Measurements from ENCODE around the gene CFAP46. TPM values are rescaled to one million over a fixed set of nuclear protein-coding genes. Genes with fewer than 3 reads are reported as not detected.
"Not testable (repeated sequence)": the region's sequence is repeated elsewhere in the genome, so short reads cannot be mapped to it uniquely, and the experiment has no call there.

The CFAP46 gene
- total RNA-seq, 1 donor from 2014 or later: 0.20 TPM

DNA sequence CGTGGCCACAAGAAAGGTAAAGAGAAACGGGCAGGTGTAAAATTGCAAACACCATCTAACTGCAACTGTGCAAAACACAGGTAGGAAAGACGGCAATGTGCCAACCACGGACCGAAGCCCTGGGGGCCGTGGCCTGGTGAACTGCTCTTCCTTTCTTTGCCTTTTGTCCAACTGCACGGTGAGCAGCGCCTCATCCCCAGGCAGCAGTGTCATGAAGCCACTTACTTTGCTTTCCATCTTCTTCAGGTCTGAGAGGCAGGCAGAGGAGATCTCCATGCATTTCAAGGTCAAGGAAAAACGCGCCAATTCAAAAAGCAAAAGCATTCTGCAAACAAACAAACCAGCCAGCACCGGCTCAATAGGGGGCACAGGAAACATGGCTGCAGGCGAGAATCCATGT, 12.9 kb downstream of the CFAP46 start:
- no peak for DNase-seq (ENCODE audit: low read depth in 2 of 2)

DNA sequence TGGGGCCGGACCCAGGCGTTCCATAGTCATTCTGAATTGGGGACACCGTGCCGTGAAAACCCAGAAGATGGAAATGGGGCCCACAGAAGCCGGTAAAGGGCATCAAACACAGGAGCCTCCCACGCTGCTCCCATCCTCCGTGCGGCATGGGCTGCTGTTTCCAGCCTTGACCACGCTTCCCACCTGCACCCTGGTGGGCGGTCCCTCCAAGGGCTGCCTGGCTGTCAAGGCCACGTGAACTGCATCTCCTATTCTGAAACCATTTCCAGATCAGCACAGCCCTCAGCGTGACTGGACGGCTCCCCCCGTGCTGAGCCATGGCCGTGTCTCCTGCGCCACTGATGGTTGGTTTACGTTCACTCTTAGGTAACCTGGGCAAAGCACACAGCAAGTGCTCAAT, 14.1 kb downstream of the CFAP46 start:
- DNase-seq (ENCODE audit: low read depth in 2 of 2): no peak

DNA sequence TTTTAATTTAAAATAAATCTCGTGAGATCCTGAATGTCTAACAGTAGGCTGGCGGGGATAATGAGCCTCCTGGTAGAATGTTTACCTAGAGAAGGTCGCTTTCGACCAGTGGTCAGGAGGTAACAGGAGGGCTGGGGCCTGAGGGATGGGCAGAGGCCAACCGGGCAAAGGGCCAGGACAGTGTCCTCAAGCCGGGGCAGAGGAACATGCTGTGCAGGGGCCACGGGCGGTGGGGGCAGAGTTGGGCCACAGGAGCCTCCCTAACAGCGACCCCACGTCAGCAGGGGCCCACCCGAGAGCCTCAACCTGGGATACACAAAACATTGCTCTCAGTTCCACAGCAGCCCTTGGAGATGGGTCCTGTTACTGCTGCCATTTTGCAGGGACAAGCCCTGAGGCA, 14.5 kb downstream of the CFAP46 start:
- no peak for DNase-seq (ENCODE audit: low read depth in 2 of 2)

DNA sequence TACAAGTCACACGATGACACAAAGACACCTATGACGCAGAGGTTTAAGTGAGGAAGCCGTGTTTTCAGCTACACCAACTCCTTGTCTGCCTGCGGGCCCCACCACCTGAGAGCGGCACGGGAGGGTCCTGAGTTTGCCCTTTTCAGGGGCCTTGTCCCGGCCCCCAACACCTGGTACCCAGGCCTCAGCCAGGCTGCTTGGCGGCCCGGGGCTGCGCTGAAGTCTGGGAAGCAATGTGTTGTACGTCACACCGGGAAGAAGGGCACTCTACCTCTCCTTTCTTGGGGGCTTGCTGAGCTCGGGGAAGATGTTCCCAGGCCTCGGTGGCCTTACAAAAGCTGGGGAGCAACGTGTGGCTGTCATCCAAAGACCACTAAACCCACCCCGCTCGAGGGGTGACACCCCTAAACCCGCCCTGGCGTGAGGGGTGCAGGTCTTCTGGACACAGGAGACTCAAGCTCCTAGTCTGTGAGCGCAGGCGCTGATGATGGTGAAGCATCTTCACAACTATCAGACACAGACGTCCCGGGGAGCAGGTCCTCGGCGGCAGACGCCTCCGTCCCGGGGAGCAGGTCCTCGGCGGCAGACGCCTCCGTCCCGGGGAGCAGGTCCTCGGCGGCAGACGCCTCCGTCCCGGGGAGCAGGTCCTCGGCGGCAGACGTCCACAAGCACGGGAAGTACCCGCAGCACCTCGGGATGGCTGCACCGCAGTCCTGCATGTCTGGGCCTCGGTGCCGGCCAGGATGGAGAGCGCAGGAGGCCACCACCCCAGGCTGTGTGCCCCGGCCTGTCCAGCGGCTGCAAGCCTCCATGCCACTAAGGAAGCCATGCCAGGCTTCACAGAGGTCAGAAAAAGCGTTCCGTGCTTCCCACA, 15.4 kb downstream of the CFAP46 start:
- no peak for DNase-seq (ENCODE audit: low read depth in 2 of 2)

DNA sequence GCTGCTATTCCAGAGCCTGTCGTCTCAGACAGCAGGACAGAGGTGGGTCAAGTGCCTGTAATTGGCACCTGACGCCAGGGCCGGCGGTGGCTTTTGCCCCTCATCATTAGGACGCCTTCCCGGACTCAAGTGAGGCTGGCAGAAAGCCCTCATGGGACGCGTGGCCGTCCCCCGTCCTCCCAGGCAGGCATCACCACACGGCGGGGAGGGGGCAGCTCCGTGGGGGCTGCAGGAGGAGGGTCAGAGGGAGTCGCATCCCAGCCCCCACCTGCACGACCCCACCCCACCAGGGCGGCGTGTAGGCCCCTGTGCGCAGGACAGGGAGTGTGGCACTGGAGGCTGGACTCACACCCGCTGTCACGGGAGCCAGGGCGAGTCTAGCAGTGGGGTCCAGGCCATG, 16.3 kb downstream of the CFAP46 start:
- DNase-seq (ENCODE audit: low read depth in 2 of 2): no peak

DNA sequence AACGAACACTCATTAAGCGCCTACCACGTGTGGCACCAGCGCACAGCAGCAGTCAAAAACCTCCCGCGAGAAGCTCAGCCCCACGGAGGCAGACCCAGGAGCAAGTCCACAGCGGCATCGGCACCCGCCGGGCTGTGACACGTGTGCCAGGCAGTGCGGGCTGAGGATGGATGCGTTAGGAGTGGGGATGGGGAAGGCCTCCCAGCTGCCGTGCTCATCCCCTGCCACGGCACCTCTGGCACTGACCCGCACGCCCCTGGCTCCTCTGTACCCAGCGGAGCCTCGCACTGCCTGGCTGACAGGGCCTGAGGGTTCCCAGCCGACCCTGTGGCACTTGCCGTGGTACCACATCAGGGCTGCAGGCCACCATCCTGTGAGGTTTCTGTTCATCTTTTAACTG, 16.8 kb downstream of the CFAP46 start:
- DNase-seq (ENCODE audit: low read depth in 2 of 2): no peak

DNA sequence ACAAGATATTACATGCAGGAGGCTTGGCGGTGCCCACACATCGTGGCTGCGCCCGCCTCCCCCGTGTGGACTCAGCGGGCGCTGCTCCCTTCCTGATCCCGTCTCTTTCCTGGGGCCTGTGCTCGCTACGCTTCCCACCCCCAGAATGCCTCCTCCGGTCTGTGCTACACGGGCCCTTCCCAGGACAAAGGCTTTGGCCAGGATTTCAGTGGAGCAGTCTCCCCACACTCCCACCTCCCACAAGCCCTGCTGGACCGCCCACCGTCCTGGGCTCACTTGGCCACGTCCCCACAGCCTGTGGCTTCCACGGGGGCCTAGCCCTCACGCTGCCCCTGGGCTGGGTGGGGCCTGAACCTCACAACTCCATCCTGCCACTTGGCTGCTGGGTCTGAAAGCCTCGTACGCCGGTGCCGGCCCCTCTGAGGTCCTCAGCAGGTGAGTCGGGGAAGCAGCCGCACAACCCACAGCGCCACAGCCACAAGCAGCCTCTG, 17.3 kb downstream of the CFAP46 start:
- DNase-seq (ENCODE audit: low read depth in 2 of 2): no peak

DNA sequence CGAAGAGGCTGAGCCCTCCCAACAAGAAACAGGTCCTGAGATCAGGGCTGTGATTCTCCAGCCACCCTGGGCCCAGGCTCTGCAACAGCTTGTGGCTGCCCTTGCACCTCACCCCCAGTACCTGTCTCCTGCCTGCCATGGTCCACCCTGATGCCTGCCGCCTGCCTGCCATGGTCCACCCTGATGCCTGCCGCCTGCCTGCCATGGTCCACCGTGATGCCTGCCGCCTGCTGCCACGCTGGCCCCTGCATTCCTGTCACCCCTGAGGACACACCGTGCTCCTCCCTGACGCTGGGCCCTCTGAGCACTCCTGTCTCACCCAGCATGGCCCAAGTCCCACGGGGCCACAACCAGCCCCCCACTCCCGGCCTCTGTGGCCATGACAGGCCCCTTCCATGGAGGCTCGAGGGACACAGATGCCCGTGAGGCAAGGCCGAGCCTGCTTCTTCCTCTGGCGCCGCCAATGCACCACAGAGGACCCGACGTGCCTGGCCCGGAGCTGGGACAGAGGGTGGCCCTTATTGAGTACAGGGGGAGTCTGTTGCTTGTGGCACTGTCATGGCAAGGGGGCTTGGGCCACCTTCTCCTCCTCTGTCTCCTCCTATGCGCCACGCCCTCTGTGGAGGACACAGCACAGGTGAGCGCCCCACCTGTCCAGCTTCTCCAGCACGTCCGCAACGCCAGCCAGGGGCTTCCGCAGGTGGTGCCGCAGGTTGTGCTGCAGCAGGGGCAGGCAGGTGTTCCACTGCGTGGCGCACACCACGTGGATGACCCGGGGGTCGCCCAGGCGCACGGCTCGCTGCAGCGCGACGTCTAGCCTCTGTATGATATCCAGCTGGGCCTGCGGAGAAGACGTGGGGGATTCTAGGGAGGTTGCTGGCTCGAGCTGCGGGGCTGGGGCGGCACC, 18.1 kb downstream of the CFAP46 start:
- no peak for DNase-seq (ENCODE audit: low read depth in 2 of 2)

DNA sequence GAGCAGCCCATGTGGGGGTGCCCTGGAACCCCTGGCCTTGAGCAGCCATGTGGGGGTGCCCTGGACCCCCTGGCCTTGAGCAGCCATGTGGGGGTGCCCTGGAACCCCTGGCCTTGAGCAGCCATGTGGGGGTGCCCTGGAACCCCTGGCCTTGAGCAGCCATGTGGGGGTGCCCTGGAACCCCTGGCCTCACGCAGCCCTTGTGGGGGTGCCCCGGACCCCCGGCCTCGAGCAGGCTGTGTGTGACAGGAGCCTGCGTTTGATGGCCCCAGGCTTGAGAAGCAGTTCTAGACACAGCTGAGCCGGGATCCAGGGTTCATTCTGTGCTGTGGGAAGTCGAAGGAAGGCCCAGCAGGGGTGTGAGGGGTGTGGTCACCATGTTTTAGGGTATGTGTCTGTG, 19.0 kb downstream of the CFAP46 start:
- DNase-seq (ENCODE audit: low read depth in 2 of 2): not testable (repeated sequence)

DNA sequence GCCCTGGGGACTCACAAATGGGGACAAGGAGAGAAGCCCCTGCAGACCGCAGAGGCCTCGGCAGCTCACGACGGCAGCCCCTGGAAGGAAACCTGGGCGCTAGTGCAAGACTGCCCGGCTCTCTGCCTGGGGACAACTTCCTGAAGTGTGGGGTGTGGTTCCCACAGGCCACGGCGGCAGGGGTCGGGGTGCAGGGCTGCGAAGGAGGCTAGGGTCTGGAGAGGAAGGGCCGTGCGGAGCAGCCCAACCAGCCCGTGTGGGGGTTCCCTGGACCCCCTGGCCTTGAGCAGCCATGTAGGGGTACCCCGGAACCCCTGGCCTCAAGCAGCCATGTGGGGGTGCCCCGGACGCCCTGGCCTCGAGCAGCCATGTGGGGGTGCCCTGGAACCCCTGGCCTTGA, 19.5 kb downstream of the CFAP46 start:
- DNase-seq (ENCODE audit: low read depth in 2 of 2): no peak

DNA sequence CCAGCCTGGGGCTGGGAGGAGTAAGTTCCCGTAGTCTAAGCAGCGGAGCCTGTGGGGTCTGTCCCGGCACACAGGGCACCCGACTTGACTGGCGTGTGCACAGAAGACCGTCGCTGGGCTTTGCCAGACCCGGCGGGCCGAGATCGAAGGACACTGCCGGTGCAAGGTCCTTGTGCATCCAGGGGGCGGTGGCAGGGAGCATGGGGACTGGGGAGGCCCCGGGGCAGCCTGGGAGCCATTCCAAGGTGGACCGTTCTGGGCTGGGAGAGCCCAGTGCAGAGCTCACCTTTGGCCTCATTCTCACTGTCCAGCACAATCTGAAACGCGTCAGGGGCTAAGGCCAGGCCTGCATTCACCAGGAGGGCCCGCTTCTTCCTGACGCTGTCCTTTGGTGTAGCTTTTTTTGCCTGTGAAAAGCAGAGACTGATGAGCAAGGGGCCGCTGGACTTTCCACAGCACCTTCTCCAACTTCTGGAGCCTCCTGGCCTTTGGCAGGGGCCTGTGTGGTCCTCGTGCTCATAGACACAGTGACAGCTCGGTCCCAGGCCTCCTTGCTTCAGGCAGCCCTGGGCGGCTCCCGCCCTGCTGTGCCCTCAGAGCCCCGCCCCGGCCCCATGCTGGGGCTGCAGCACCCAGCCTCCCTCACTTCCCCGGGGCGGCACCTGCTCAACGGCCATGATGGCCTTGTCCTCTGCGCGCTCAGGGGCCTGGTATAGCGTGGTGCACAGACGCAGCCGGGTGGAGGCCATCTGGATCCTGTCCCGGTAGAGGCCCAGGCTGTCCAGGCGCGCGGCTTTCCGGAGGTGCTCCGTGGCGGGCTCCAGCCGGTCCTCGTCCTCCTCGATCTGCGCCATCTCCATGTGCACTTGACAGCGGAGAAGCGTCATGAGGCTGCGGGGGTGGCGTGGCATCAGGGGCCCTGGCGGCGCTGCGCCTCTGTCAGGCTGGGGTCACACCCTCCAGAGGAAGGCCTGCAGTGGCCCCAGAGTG, 20.3 kb downstream of the CFAP46 start:
- no peak for DNase-seq (ENCODE audit: low read depth in 2 of 2)

DNA sequence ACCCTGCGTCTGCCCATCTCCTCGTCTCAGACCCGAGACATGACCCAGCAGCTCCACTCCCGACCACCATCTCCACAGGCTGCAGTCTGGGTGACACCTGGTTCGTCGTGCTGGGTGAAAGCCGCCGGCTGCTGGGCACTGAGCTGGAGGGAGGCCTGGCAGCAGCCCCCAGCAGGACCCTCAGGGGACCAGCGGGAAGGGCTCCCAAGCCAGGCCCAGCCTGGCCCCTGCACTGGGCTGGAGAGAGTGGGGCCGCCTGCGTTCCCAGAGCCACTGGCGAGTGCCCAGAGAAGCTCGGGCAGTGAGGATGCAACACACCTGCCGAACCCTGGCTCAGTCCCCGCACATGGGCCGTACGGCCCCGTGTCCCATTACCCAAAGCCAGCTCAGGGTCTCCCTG, 21.3 kb downstream of the CFAP46 start:
- DNase-seq (ENCODE audit: low read depth in 2 of 2): no peak

DNA sequence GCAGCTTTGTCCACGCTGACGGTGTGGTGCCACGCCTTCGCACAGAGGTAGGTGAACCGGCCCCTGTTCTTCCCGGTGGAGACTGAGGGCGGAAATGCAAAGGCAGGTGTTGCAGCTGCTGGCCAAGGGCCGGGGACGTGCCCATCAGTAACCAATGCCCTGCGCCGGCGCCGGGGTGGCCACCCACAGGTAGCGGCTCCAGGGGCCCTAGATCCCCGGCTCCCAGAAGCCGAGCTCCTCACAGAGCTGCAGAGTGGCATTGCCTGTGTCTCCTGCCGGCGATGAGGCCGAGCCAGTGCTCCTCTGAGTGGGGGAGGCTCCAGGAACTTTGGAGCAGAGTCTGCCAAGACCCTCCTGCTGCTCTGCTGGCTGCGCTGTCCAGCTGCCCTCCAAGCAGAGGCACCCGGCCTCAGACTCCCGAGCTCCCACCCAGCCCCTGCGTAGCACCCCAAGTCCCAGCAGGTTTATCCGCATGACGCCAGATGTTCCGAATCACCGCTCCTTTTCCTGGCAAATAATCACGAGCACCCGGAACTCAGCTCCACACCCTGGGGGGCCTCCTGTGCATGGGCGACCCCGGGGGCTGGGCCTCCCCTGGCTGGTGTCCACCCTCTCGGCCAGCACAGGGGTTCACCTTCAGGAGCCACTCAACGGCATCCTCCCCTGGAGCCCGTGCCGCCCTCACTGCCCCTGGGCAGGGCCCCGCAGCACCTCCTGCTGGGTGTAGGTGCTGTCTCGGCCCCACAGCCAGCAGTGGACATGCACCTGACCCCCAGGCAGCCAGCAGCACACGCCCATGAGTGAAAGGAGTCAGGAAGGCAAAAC, 22.1 kb downstream of the CFAP46 start:
- DNase-seq (ENCODE audit: low read depth in 2 of 2): no peak

DNA sequence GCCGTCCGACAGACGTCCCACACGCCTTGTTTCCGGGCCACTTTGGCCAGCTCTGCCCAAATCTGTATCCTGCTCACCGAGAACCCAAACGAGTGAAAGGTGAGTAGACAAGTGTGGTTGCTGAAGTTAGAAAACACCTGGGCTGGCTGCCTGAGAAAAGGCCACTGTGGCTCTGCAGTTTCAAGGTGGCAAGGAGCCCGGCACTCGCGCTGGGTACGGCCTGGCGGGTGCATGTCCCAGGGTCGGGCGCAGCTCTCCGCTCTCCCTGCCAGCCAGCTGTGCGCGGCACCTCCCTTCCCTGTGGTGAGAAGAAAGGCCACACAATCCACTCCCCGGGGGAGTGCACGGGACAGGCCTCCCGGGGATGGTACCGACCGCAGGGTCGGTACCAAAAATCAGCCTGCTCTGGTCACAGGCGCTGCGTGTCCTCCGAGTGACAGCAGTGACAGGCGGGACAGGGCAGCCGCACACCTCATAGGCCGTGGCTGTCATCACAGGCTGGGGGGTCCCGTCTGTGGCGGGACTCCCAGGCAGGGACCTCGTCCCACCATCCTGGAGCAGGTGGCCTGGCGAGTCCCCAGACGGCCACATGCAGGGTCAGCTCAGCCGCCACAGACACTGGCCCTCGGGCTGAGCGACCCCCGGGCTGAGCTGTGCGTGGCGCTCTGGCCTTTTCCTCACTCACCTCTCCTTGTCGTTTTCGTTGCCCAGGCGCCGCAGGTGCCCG, 22.8 kb downstream of the CFAP46 start:
- no peak for DNase-seq (ENCODE audit: low read depth in 2 of 2)

DNA sequence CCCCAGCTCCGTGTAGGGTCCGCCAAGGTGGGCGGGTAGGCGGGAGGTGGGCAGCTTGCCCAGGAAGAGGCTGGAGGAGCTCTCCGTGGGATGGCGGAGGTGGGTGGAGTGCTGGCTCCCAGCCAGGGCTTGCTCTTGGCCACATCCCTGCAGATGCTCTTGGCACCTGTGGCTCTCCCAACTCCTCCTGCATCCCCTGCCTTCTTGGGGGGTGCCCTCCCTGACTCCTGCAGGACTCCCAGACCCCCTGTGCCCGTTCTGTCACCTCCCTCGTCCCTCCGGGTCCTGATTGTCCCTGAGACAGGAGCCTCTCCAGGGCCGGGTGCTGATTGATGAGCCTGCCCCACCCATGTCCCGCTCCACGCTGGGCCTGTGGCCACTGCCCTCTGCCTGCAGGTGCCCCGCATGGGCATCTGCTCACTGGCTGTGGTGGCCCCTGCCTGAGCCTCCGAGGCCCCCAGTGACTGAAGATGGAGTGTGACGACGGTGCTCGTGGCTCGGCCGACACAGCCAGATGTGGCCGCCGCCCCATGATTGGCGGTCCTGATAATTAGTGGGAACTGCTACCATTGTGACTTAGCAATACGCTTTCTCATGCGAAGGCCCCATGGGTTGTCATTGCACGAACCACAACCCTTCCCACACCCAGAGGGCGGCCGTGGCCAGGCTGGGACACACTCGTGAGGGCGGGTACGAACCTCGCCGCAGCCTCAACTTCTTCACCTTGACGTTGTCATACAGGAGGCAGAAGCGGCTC, 23.6 kb downstream of the CFAP46 start:
- DNase-seq (ENCODE audit: low read depth in 2 of 2): no peak

DNA sequence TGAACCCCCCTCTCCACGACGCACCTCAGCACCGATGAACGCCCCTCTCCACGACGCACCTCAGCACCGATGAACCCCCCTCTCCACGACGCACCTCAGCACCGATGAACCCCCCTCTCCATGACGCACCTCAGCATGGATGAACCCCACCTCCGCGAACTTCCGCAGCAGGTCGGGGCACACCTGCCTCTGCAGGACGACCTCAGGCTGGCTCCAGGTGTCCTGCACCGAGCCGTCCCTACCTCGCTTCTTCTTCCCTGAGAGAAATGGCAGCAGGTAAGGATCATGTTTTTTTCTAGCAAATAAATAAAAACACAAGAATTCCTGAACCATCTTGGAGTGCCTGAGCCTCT, 24.1 kb downstream of the CFAP46 start:
- DNase-seq (ENCODE audit: low read depth in 2 of 2): no peak

DNA sequence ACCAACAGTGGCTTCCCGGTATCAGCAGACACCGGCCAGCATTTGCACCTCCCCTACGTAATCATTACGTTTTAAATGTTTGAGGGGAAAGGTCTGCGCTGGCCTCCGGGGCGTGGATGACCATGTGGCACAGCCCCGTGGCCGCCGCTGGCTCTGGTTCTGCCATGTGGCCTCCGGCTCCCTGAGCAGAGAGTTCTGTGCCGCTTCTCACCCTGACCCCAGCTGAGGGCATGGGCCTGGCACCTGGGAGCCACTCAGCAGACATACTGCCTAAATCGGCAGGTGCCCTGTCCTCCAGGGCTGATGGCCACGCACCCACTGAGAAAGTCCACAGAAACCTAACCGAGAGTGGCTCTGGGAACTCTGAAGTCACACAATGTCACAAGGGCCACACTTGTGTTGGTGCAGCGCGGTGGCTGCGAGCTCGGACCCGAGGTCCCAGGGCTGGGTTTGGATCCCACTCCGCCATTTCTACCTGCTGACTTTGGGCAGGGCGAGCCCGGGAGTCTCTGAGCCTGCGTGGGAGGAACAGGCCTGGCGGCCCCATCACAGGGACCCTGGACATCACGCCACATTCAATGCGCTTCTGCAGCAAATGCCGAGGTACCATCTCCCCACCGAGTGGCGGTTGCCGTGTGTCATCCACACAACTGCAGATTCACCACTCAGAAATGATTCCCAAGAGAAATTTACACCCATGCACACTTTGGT, 25.3 kb downstream of the CFAP46 start:
- no peak for DNase-seq (ENCODE audit: low read depth in 2 of 2)

DNA sequence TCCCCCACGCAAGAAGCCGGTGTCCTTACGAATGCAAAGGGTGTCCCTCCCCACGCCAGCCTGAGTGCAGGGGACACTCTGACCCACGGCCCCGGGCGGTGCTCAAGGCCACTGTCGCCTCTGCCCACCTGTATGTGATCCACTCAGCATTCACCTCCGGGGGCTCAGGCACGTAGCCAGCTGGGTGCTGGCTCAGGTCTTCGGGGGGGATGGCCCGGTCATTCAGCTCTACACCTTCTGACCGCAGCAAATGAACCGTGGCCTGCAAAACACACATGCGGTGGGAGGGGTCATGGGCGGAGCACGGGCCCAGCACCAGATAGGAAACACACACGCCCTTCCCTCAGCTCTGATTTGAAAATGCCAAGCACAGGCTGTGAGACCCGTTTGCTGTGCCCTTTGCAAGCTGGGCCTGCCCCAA, 25.9 kb downstream of the CFAP46 start:
- DNase-seq (ENCODE audit: low read depth in 2 of 2): peak in 1 of 2 donors; percentile 14

Data from lung microvascular endothelial cell (primary cell).